ENCODE data around the gene CBX6.

Gene CBX6

DNA sequence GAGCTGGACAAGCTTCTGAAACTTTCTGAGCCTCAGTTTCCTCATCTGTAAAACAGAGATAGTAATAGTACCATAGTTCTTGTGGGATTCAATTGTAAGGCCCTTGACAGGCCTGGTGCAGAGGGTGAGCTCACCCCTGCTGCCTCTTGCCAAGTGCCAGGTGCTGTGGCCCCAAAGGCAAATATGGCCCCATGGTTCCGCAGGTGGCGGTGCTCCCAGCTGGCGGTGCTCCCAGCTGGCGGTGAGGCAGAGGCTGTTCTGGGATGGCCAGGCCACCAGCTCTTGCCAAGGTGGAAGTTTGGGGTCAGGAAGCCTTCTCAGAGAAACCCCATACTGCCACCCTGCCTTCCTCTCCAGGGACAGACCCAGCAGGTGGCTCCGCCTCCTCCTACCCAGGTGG lies 37.0 kb downstream of the CBX6 start:
- H3K27ac ChIP-seq (ENCODE audit: poor library complexity, severe bottlenecking): no peak overlapping the region
- no peaks in the 10 kb centered on the region for H3K27me3 ChIP-seq (ENCODE audit: insufficient read depth, poor library complexity, severe bottlenecking)
- H3K4me1 ChIP-seq (ENCODE audit: insufficient read depth, poor library complexity, severe bottlenecking): no peaks in the 10 kb centered on the region
- no peak for ATAC-seq (ENCODE audit: low read depth)
- H3K4me3 ChIP-seq (ENCODE audit: severe bottlenecking): no peak overlapping the region
- H3K36me3 ChIP-seq (ENCODE audit: low read depth): no peaks in the 10 kb centered on the region
- no peaks in the 10 kb centered on the region for H3K9me3 ChIP-seq (ENCODE audit: severe bottlenecking)
- DNase-seq (ENCODE audit: low spot score): peak; percentile 23
- no peak for TF ChIP-seq CTCF (IDR thresholded peaks at IDR 0.05; ENCODE audit: poor library complexity, severe bottlenecking)

DNA sequence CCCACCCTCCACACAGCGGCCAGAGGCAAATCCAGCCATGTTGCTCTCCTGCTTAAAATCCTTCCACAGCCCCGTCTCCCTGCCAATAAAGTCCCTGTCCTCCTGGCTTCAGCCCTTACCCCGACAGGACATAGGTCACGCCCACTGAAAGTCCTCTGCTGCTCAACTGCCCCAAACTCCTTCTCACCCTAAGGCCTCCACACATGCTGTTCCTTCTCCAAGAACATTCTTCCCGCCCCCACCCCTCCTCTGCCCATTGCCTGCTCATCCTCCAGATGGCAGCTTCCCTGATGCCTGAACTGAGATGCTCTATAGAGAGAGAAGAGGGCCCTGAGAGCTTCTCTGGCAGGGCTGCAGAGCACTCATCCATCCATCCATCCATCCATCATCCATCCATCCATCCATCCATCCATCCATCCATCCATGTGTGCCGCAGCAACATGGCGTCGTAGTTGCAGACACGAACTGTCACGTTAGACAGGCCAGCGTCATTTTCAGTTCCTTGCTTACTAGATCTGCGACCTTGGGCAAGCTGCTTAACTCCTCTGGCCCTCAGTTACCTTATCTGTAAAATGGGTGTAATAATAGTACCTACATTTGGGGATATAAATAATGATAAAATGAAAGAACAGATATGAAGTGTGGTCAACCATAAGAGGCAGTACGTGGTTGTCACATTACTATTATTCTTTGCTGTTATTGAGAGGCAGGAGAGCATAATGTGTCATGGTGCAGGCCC lies 37.6 kb downstream of the CBX6 start:
- no peaks in the 10 kb centered on the region for H3K27me3 ChIP-seq (ENCODE audit: insufficient read depth, poor library complexity, severe bottlenecking)
- no peak for TF ChIP-seq CTCF (IDR thresholded peaks at IDR 0.05; ENCODE audit: poor library complexity, severe bottlenecking)
- no peaks in the 10 kb centered on the region for H3K36me3 ChIP-seq (ENCODE audit: low read depth)
- no peak overlapping the region for H3K4me3 ChIP-seq (ENCODE audit: severe bottlenecking)
- H3K4me1 ChIP-seq (ENCODE audit: insufficient read depth, poor library complexity, severe bottlenecking): no peaks in the 10 kb centered on the region
- H3K27ac ChIP-seq (ENCODE audit: poor library complexity, severe bottlenecking): no peak overlapping the region
- DNase-seq (ENCODE audit: low spot score) (peak; percentile 18), ATAC-seq (ENCODE audit: low read depth) (no peak)
- H3K9me3 ChIP-seq (ENCODE audit: severe bottlenecking): no peaks in the 10 kb centered on the region

DNA sequence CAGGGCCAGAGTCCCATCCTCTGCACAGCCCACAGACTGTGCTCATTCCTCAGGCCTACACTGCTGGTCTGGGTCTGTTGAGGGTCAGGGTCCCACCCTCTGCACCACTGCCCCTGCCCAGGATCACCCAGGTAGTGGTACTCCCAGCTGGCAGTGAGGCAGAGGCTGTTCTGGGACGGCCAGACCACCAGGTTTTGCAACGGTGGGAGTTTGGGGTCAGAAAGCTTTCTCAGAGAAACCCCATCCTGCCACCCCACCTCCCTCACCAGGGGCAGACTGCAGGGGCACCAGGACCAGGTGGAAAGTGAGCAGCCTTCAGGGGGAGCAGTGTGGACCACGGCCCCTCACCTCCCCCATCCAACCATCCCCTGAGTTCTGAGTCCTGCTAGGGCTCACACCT lies 39.0 kb downstream of the CBX6 start:
- no peaks in the 10 kb centered on the region for H3K4me1 ChIP-seq (ENCODE audit: insufficient read depth, poor library complexity, severe bottlenecking)
- H3K9me3 ChIP-seq (ENCODE audit: severe bottlenecking): no peaks in the 10 kb centered on the region
- ATAC-seq (ENCODE audit: low read depth) (no peak), DNase-seq (ENCODE audit: low spot score) (peak; percentile 25)
- no peak overlapping the region for H3K4me3 ChIP-seq (ENCODE audit: severe bottlenecking)
- no peak overlapping the region for H3K27ac ChIP-seq (ENCODE audit: poor library complexity, severe bottlenecking)
- no peak for TF ChIP-seq CTCF (IDR thresholded peaks at IDR 0.05; ENCODE audit: poor library complexity, severe bottlenecking)
- H3K27me3 ChIP-seq (ENCODE audit: insufficient read depth, poor library complexity, severe bottlenecking): no peaks in the 10 kb centered on the region
- no peaks in the 10 kb centered on the region for H3K36me3 ChIP-seq (ENCODE audit: low read depth)

GRCh38 chr22:38832005-38832978 lies 39.7 kb downstream of the CBX6 start:
- ATAC-seq (ENCODE audit: low read depth) (no peak), DNase-seq (ENCODE audit: low spot score) (peak; percentile 54)
- H3K36me3 ChIP-seq (ENCODE audit: low read depth): no peaks in the 10 kb centered on the region
- H3K4me1 ChIP-seq (ENCODE audit: insufficient read depth, poor library complexity, severe bottlenecking): no peaks in the 10 kb centered on the region
- no peaks in the 10 kb centered on the region for H3K9me3 ChIP-seq (ENCODE audit: severe bottlenecking)
- no peak overlapping the region for H3K4me3 ChIP-seq (ENCODE audit: severe bottlenecking)
- no peak overlapping the region for H3K27ac ChIP-seq (ENCODE audit: poor library complexity, severe bottlenecking)
- no peaks in the 10 kb centered on the region for H3K27me3 ChIP-seq (ENCODE audit: insufficient read depth, poor library complexity, severe bottlenecking)
- no peak for TF ChIP-seq CTCF (IDR thresholded peaks at IDR 0.05; ENCODE audit: poor library complexity, severe bottlenecking)
